HEK293T (cell line): ENCODE data around the gene ATG12.

Source experiments
- ARNT ChIP-seq: fragments of 450-650 bp; IDR thresholded peaks from 2 replicates; pipeline ENCODE4 v1.6.1; 2017; ENCODE audit warnings: mild to moderate bottlenecking
- BHLHE40 ChIP-seq: fragments of 450-650 bp; IDR thresholded peaks from 2 replicates; pipeline ENCODE4 v1.6.1; 2016; ENCODE audit warnings: mild to moderate bottlenecking, moderate library complexity, borderline replicate concordance
- FOXK2 ChIP-seq: fragments of 450-650 bp; IDR thresholded peaks from 2 replicates; pipeline ENCODE4 v1.6.1; 2016; ENCODE audit warnings: mild to moderate bottlenecking
- FOXM1 ChIP-seq: fragments of 450-650 bp; IDR thresholded peaks from 2 replicates; pipeline ENCODE4 v1.6.1; 2017; ENCODE audit warnings: mild to moderate bottlenecking, borderline replicate concordance
- NFRKB ChIP-seq: fragments of 450-650 bp; IDR thresholded peaks from 2 replicates; pipeline ENCODE4 v1.6.1; 2016; ENCODE audit warnings: mild to moderate bottlenecking, moderate library complexity
- SP1 ChIP-seq: fragments of 450-650 bp; IDR thresholded peaks from 2 replicates; pipeline ENCODE4 v1.6.1; 2017
- SUZ12 ChIP-seq: fragments of 450-650 bp; IDR thresholded peaks from 2 replicates; pipeline ENCODE4 v1.6.1; 2016; ENCODE audit warnings: mild to moderate bottlenecking
- TARDBP ChIP-seq: fragments of 450-650 bp; IDR thresholded peaks from 2 replicates; pipeline ENCODE4 v1.6.1; 2016
- ZNF384 ChIP-seq: fragments of 450-650 bp; IDR thresholded peaks from 2 replicates; pipeline ENCODE4 v1.6.1; 2016

DNA sequence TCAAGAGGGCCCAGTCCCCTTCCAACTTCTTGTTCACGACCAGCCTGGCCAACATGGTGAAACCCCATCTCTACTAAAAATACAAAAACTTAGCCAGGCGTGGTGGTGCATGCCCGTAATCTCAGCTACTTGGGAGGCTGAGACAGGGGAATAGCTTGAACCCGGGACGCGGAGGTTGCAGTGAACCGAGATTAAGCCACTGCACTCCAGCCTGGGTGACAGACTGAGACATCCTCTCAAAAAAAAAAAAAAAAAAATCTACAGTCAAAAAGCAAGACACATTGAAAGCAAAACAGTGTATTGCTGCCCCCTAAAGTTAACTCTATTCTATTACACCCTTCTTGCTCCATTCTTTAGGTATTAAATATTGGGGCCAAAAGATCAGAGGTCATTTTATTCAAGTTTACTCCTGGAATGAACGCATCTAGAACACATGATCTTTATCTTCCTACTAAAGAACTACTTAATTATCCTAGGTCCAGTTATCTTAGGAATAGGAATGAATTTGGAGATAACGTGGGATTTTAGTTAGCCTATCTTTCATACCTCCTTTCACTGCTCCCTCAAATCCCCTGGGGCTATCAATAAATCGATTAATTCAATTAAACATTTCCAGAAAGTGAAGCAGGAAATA lies 2.4 kb downstream of the ATG12 start:
- no peak for TF ChIP-seq SP1
- TF ChIP-seq ZNF384 = peak; percentile 97
- TF ChIP-seq SUZ12 = no peak
- no peak for TF ChIP-seq TARDBP
- no peak for TF ChIP-seq FOXM1
- no peak for TF ChIP-seq FOXK2
- no peak for TF ChIP-seq BHLHE40
- no peak for TF ChIP-seq ARNT
- TF ChIP-seq NFRKB = no peak
